ENCODE measurements around the gene MGAT4D.

DNA sequence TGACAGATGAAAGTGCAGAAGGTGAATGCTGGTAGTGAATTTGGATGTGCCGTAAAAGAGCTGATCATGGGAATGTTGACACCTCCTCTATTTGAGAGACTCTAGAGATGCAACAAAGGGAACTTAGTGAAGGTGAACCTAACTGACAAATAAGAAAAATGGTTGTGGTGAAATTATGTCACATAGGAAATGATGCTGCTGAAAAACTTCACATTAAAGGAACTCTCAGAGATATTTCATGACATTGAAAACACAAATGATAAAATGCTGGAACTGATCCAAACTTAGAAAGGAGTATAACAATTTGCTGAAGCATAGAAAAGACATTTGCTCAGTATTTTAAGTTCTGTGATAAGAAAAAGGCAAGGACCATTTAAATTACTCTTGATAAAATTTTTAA is 31.9 kb downstream of the MGAT4D start:
- no peak for TF ChIP-seq POLR2A (IDR thresholded peaks at IDR 0.05)
- no peak for TF ChIP-seq CTCF (IDR thresholded peaks at IDR 0.05)

Data from thyroid gland (tissue), 4 donors.